H9 (cell line): Measurements from ENCODE around the gene FAM228B. TPM values are rescaled to one million over a fixed set of nuclear protein-coding genes. Genes with fewer than 3 reads are reported as not detected.

Experiments used
- DNase-seq: peaks from one replicate; pipeline ENCODE4 v3.0.0-alpha.2; 2017
- H2AFZ ChIP-seq: one replicate; pipeline ENCODE4 v1.6.1; 2013; ENCODE audit warnings: mild to moderate bottlenecking, low read length, control low read depth, moderate library complexity
- H2AK5ac ChIP-seq: 2 replicates; pipeline ENCODE4 v1.6.1; 2013; ENCODE audit warnings: low read length, control low read depth, mixed read lengths; ENCODE audit not compliant: insufficient read length
- H2BK120ac ChIP-seq: one replicate; pipeline ENCODE4 v1.6.1; 2013; ENCODE audit warnings: low read depth, mild to moderate bottlenecking, low read length, control low read depth, inconsistent platforms; ENCODE audit not compliant: poor library complexity, severe bottlenecking
- H2BK12ac ChIP-seq: 2 replicates; pipeline ENCODE4 v1.6.1; 2013; ENCODE audit warnings: low read length, control low read depth, mixed read lengths, low read depth; ENCODE audit not compliant: insufficient read length
- H2BK15ac ChIP-seq: 2 replicates; pipeline ENCODE4 v1.6.1; 2013; ENCODE audit warnings: low read depth, low read length, control low read depth
- H2BK20ac ChIP-seq: one replicate; pipeline ENCODE4 v1.6.1; 2013; ENCODE audit warnings: low read depth, mild to moderate bottlenecking, low read length, control low read depth, inconsistent platforms; ENCODE audit not compliant: poor library complexity, severe bottlenecking
- H2BK5ac ChIP-seq: 2 replicates; pipeline ENCODE4 v1.6.1; 2013; ENCODE audit warnings: low read length, control low read depth, mixed read lengths; ENCODE audit not compliant: insufficient read length
- H3K14ac ChIP-seq: 2 replicates; pipeline ENCODE4 v1.6.1; 2013; ENCODE audit warnings: low read length, control low read depth; ENCODE audit not compliant: insufficient read depth
- H3K18ac ChIP-seq: 2 replicates; pipeline ENCODE4 v1.6.1; 2013; ENCODE audit warnings: low read depth, mild to moderate bottlenecking, mixed read lengths, low read length, control low read depth; ENCODE audit not compliant: insufficient read length
- H3K23ac ChIP-seq: 2 replicates; pipeline ENCODE4 v1.6.1; 2013; ENCODE audit warnings: low read length, control low read depth, mixed read lengths, low read depth; ENCODE audit not compliant: insufficient read length
- H3K23me2 ChIP-seq: 2 replicates; pipeline ENCODE4 v1.6.1; 2013; ENCODE audit warnings: low read depth, mild to moderate bottlenecking, mixed read lengths, low read length, control low read depth; ENCODE audit not compliant: insufficient read length, poor library complexity, severe bottlenecking
- H3K27ac ChIP-seq: 2 replicates; pipeline ENCODE4 v1.5.1; 2013; ENCODE audit warnings: low read length, control low read depth, mixed read lengths, low read depth; ENCODE audit not compliant: insufficient read length
- H3K27me3 ChIP-seq: 2 replicates; pipeline ENCODE4 v1.6.1; 2013; ENCODE audit warnings: low read length, control low read depth, inconsistent platforms; ENCODE audit not compliant: insufficient read depth
- H3K4ac ChIP-seq: 2 replicates; pipeline ENCODE4 v1.6.1; 2013; ENCODE audit warnings: low read depth, mild to moderate bottlenecking, control low read depth, inconsistent platforms, low read length, moderate library complexity
- H3K4me1 ChIP-seq: 2 replicates; pipeline ENCODE4 v1.6.1; 2013; ENCODE audit warnings: low read length, control low read depth, inconsistent platforms; ENCODE audit not compliant: insufficient read depth
- H3K4me2 ChIP-seq: 2 replicates; pipeline ENCODE4 v1.6.1; 2013; ENCODE audit warnings: low read length, control low read depth, mixed read lengths; ENCODE audit not compliant: insufficient read length, insufficient read depth
- H3K56ac ChIP-seq: 2 replicates; pipeline ENCODE4 v1.6.1; 2013; ENCODE audit warnings: low read depth, mild to moderate bottlenecking, mixed read lengths, low read length, control low read depth; ENCODE audit not compliant: insufficient read length
- H3K79me1 ChIP-seq: 2 replicates; pipeline ENCODE4 v1.6.1; 2013; ENCODE audit warnings: low read depth, mild to moderate bottlenecking, moderate library complexity, low read length, control low read depth, inconsistent platforms; ENCODE audit not compliant: insufficient read depth, poor library complexity, severe bottlenecking
- H3K79me2 ChIP-seq: 2 replicates; pipeline ENCODE4 v1.6.1; 2013; ENCODE audit warnings: low read length, control low read depth, inconsistent platforms; ENCODE audit not compliant: insufficient read depth
- H3K9ac ChIP-seq: 2 replicates; pipeline ENCODE4 v1.6.1; 2013; ENCODE audit warnings: low read length, control low read depth, mixed read lengths; ENCODE audit not compliant: insufficient read length; ENCODE audit errors: extremely low read depth
- H3K9me3 ChIP-seq: one replicate; pipeline ENCODE4 v1.6.1; 2013; ENCODE audit warnings: low read depth, low read length, inconsistent platforms; ENCODE audit not compliant: control insufficient read depth
- H3T11ph ChIP-seq: one replicate; pipeline ENCODE4 v1.6.1; 2013; ENCODE audit warnings: mild to moderate bottlenecking, low read length, control low read depth, inconsistent platforms
- H4K20me1 ChIP-seq: one replicate; pipeline ENCODE4 v1.6.1; 2013; ENCODE audit not compliant: control insufficient read depth, insufficient read length, insufficient read depth
- H4K5ac ChIP-seq: 2 replicates; pipeline ENCODE4 v1.6.1; 2013; ENCODE audit warnings: low read depth, mild to moderate bottlenecking, mixed read lengths, low read length, control low read depth; ENCODE audit not compliant: insufficient read length
- H4K8ac ChIP-seq: replicated peaks from 2 replicates; pipeline ENCODE4 v1.6.1; 2013; ENCODE audit warnings: low read length, control low read depth, mixed read lengths, low read depth; ENCODE audit not compliant: insufficient read length
- H4K91ac ChIP-seq: 2 replicates; pipeline ENCODE4 v1.6.1; 2013; ENCODE audit warnings: low read depth, mild to moderate bottlenecking, moderate library complexity, mixed read lengths, low read length, control low read depth; ENCODE audit not compliant: insufficient read length
- H3K27ac Mint-ChIP-seq, 3 experiments: 2 replicates in 2 of 3; 3 replicates in 1 of 3; pipeline ENCODE4 v1.8.0; 2020 to 2021; ENCODE audit warnings: mixed read lengths in 3 of 3, mild to moderate bottlenecking in 1 of 3, moderate library complexity in 1 of 3
- H3K27me3 Mint-ChIP-seq: 2 replicates; pipeline ENCODE4 v1.8.0; 2021; ENCODE audit warnings: low read depth, mild to moderate bottlenecking, moderate library complexity, mixed read lengths
- H3K36me3 Mint-ChIP-seq, 3 experiments: 2 replicates in 2 of 3; 3 replicates in 1 of 3; pipeline ENCODE4 v1.8.0; 2020 to 2021; ENCODE audit warnings: low read depth in 3 of 3, mixed read lengths in 3 of 3; ENCODE audit not compliant: insufficient read depth in 1 of 3
- H3K4me1 Mint-ChIP-seq, 2 experiments: 2 replicates each; pipeline ENCODE4 v1.8.0; 2020; ENCODE audit warnings: mixed read lengths in 2 of 2
- H3K4me3 Mint-ChIP-seq, 2 experiments: 2 replicates in 1 of 2; 3 replicates in 1 of 2; pipeline ENCODE4 v1.8.0; 2020 to 2021; ENCODE audit warnings: mild to moderate bottlenecking in 2 of 2, mixed read lengths in 2 of 2, moderate library complexity in 1 of 2
- H3K9me3 Mint-ChIP-seq, 2 experiments: 2 replicates in 1 of 2; 3 replicates in 1 of 2; pipeline ENCODE4 v1.8.0; 2020; ENCODE audit warnings: mild to moderate bottlenecking in 2 of 2, mixed read lengths in 2 of 2, moderate library complexity in 1 of 2
- WGBS: extraction: QIAGEN DNeasy Blood & Tissue Kit; methylation state at CpG from one replicate; pipeline ENCODE4 v1.1.7; 2013; ENCODE audit warnings: missing lambda C conversion rate, low lambda C conversion rate, mixed read lengths; ENCODE audit not compliant: insufficient read length; ENCODE audit errors: extremely low coverage; 5-methylcytosine and 5-hydroxymethylcytosine counted together
- total RNA-seq: library from RNA; stranded (reverse); gene quantifications from 2 replicates; pipeline ENCODE4 v1.2.1, GENCODE V29; 2021
- TF ChIP-seq, protein P1 (sequence below): fragments of 200-600 bp; sonication (generic); conservative IDR thresholded peaks from 3 replicates; pipeline ENCODE4 v1.8.0; 2021; ENCODE audit warnings: antibody characterized with exemption, mild to moderate bottlenecking

Gene FAM228B
- total RNA-seq, 1 experiment from 2014 or later: 6.5 TPM

DNA sequence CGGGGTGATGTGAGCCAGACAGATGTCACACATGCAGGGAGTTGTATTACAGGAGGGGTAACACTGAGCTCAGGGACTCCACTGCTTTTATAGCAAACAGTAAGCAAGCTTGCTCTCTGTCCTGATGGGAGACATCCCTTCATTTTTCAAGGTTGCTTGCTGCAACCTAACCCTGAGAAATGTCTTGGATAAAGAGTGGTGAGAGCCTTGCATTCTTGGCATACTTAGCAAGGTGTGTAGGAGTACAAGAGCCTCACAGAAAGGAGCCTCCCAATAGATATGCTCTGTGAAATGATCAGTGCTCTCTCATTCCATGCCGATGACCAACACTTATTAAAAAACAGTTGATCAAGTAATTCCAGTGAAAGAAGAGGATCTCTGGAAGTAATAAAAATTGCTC, 8.2 kb upstream of the FAM228B start:
- H3K27ac ChIP-seq: no peak overlapping the region
- H2AK5ac ChIP-seq: no peak overlapping the region
- H2AFZ ChIP-seq: no peak overlapping the region
- Mint-ChIP-seq H3K9me3 (peaks cover 7 to 10% of the 10 kb centered on the region in 2 experiments; a peak in 3 of 5 replicates), H3K4me1 (no peaks in the 10 kb centered on the region), H3K36me3 (peaks cover 0 to 13% (median 3%) of the 10 kb centered on the region in 3 experiments; a peak in 2 of 7 replicates), H3K27me3 (no peaks in the 10 kb centered on the region; the same call in none of the 2 replicates), H3K4me3 (no peak overlapping the region), H3K27ac (no peak overlapping the region)
- DNase-seq: no peak
- H3K4me1 ChIP-seq: no peaks in the 10 kb centered on the region
- no peak overlapping the region for H3K14ac ChIP-seq
- H2BK5ac ChIP-seq: no peak overlapping the region
- H2BK12ac ChIP-seq: no peak overlapping the region
- TF ChIP-seq, protein P1, sequence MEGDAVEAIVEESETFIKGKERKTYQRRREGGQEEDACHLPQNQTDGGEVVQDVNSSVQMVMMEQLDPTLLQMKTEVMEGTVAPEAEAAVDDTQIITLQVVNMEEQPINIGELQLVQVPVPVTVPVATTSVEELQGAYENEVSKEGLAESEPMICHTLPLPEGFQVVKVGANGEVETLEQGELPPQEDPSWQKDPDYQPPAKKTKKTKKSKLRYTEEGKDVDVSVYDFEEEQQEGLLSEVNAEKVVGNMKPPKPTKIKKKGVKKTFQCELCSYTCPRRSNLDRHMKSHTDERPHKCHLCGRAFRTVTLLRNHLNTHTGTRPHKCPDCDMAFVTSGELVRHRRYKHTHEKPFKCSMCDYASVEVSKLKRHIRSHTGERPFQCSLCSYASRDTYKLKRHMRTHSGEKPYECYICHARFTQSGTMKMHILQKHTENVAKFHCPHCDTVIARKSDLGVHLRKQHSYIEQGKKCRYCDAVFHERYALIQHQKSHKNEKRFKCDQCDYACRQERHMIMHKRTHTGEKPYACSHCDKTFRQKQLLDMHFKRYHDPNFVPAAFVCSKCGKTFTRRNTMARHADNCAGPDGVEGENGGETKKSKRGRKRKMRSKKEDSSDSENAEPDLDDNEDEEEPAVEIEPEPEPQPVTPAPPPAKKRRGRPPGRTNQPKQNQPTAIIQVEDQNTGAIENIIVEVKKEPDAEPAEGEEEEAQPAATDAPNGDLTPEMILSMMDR: no peak
- H2BK20ac ChIP-seq: no peak overlapping the region
- peaks cover 7% of the 10 kb centered on the region for H3K9me3 ChIP-seq
- no peak overlapping the region for H4K5ac ChIP-seq
- no peaks in the 10 kb centered on the region for H3K79me1 ChIP-seq
- H3K79me2 ChIP-seq: no peaks in the 10 kb centered on the region
- H3K4ac ChIP-seq: no peak overlapping the region
- H3K23ac ChIP-seq: no peak overlapping the region
- H4K8ac ChIP-seq: no peak overlapping the region
- H4K20me1 ChIP-seq: no peaks in the 10 kb centered on the region
- WGBS: no CpG with 5 or more reads among the region's 2 CpGs
- H3T11ph ChIP-seq: no peak overlapping the region
- no peak overlapping the region for H3K4me2 ChIP-seq
- no peaks in the 10 kb centered on the region for H3K27me3 ChIP-seq
- no peak overlapping the region for H2BK120ac ChIP-seq
- H3K56ac ChIP-seq: no peak overlapping the region
- H3K9ac ChIP-seq: no peak overlapping the region
- no peaks in the 10 kb centered on the region for H3K23me2 ChIP-seq
- H2BK15ac ChIP-seq: no peak overlapping the region
- no peak overlapping the region for H3K18ac ChIP-seq
- H4K91ac ChIP-seq: no peak overlapping the region
